Activated CD4-positive, CD25-positive, alpha-beta regulatory T cell treated with anti-CD3 and anti-CD28 coated beads, Interleukin-2, amount 50 U/mL, for 16 hours (primary cell): ENCODE data around the gene ZNF423.
"Not testable (repeated sequence)": the region's sequence is repeated elsewhere in the genome, so short reads cannot be mapped to it uniquely, and the experiment has no call there.

Source experiments
- DNase-seq: peaks from one replicate; pipeline ENCODE4 v3.0.0-alpha.2; 2020; ENCODE audit warnings: low read depth, low spot score

Gene ZNF423

DNA sequence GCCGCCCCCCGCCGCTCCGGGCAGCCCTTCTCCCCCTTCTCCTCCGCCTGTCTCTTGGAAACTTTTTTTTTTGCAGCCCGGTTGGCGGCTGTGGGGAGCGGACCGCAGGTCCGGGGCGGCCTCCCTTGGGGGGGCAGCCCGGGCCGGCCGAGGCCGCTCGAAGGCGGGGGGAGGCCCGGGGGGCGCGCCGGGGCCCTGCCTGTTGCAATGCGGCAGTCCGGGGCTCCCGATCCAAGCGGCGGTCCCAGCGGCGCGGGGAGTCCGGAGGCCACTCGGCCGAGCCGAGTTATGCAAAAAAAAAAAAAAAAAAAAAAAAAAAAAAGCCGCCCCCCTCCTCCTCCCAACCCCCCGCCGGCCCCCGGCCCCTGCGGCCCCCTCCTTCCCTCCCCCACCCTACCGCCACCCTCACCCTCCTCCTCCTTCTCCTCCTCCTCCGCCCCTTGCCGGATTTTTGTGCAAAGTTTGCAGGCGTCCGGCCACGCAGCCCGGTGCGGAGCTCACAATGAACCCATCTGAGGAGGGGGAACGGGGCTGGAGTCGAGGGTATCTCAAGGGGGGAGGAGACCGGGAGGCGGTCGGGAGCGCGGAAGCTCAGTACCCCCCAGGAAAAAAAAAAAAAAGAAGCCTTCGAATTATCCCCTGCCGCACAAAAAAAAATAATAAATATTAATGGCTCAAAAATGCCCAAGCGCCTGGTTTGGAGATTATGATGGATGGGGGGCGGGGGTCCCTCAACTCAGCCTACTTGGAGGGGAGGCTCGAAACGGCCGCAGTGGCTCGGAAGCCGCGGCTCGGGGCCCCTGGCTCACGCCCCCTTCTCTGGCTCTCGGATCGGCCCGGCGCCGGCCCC, at the start of gene ZNF423:
TSS of gene ZNF423 (minus strand) at position 291 of the 850 bp plus-strand sequence. CDS start 338 bp downstream, outside the sequence.
- DNase-seq = no peak

DNA sequence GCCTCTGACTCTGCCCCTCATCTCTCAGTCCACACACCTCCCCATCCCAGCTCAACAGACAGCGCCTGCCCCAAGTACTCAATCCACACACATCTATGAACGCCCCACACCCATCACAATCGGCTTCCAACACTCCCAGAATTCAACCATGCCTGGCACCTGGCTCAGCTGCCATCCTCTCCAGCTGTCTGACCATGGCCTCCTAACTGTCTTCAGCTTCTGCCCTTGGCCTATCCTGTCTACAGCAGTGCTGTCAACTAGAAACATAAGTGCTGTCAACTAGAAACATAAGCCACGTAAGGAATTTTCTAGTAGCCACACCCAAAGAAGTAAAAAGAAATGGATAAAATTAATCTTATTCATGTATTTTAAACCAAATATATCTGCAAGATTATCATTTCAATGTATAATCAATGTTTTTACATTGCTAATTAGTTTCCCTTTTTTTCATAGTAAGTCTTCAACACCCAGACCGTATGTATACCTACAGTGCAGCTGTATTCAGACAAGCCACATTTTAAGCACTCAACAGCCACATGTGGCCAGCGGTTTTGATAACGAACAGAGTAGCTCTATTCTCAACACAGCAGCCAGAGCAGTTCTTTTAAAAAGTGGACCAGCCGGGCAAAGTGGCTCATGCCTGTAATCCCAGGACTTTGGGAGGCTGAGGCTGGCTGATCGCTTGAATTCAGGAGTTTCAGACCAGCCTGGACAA, 48.6 kb upstream of the ZNF423 start:
- DNase-seq = no peak

DNA sequence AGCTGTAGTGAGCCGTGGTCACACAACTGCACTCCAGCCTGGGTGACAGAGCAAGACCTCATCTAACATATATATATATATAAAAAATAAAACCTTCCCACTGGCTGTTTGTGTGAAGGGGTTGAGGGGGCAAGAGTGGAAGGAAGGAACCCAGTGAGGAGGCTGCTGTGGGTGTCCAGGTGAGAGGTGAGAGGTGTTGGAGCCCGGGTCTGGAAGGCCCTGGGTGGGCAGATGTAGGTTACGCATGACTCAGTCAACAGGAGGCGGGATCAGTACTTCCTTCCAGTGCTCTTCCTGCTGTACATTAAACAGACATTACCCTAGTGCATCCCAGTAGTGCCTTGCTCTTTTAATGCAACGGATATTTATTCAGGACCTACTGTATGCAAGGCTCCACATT, 47.0 kb upstream of the ZNF423 start:
- no peak for DNase-seq

DNA sequence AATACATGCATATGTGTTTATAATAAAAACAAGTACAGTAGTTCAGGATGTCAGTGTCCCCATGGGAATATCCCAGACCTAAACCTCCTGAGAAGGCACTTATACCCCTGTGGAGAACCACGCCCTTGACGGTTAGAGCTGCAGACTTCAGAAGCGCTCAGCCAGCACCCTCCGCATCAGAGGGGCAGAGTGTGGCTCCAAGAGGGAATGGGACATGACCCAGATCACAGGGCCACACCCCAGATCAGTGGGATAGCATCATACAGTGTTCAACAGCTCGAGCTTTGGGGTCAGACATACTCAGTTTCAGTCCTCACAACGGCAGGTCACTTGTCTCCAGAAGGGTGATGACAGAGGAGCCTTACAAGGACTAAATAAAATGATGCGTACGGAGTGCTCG, 45.8 kb upstream of the ZNF423 start:
- no peak for DNase-seq

- DNase-seq = no peak
Observed at GRCh38 chr16:49900875-49901274, 45.0 kb upstream of the ZNF423 start.

- DNase-seq = no peak
Observed at GRCh38 chr16:49899991-49900695, 44.2 kb upstream of the ZNF423 start.

GRCh38 chr16:49896447-49896964, 40.6 kb upstream of the ZNF423 start:
- DNase-seq = no peak

DNA sequence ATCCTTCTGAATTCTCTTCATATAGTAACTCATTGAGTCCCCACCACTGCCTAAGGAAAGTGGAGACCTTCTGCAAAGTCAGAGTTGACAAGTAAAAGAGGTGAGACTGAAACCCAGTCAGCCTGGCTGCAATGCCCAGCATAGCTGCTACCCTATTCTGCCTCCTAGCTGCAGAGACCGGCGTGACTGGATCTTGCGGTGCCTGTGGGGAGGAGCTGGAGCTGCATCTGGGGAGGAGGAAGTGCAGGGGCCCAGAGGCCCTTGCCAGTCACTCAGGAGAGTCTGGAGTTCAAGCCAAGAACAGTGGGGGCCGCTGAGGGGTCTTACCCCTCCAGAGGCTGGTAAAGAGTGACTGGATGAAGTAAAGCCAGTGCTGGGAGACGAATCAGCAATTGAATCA, 35.0 kb upstream of the ZNF423 start:
- DNase-seq = no peak

DNA sequence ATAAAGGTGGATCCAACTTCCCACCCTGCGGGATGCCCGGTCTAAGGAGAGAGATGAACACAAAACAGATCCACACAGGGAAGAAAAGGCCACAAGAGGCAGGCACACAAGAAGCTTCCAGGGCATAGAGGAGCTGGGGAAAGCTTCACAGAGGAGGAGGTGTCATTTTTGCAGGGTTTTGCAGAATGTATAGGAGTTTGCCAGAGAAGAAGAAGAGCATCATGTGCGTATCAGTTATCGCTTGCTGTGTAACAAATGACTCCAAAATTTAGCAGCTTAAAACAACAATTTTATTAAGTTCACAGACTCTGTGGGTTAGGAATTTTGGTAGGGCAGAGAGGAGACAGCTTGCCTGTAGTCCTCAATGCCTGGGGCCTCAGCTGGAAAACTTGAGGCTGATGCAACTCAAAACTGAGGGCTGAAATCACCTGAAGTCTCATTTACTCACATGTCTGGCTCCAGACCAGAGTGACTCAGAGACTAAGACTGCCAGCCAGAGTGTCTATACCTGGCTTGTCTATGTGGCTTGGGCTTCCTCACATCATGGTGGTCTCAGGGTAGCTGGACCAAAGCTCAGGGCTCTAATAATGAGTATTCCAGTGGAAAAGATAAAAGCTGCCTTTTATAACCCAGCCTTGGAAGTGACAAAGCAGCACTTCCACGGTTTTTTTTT, 33.9 kb upstream of the ZNF423 start:
- DNase-seq = no peak

DNA sequence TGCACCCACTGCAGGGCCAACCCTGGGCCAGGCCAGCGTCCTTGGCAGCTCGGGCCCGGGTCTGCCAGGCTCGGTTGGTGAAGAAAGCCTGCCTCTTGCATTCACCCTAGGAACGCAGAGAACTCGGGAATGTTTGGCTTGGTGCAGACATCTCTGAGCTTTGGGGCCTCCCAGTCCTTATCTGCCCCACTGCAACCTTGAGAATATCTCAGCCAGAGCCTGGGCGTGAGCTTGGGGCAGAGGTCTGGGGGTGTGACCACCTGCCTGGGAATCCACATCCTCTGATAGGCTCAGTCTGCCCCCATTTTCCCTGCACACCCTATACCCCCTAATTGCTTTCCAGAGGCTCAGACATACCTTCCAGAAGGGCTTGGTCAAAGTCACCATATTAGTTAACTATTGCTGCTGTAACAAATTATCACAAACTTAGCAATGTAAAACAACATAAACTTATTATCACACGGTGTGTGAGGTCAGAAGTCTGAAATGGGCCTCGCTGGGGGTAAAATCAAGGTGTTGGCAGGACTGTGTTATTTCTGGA, 30.7 kb upstream of the ZNF423 start:
- no peak for DNase-seq

GRCh38 chr16:49884033-49885015, 28.4 kb upstream of the ZNF423 start:
- DNase-seq = no peak

- DNase-seq = no peak
Observed at GRCh38 chr16:49883076-49884014, 27.4 kb upstream of the ZNF423 start.

- DNase-seq = no peak
Observed at GRCh38 chr16:49881890-49882289, 26.0 kb upstream of the ZNF423 start.

- not testable (repeated sequence) for DNase-seq
Observed at GRCh38 chr16:49878540-49878939, 22.6 kb upstream of the ZNF423 start.

DNA sequence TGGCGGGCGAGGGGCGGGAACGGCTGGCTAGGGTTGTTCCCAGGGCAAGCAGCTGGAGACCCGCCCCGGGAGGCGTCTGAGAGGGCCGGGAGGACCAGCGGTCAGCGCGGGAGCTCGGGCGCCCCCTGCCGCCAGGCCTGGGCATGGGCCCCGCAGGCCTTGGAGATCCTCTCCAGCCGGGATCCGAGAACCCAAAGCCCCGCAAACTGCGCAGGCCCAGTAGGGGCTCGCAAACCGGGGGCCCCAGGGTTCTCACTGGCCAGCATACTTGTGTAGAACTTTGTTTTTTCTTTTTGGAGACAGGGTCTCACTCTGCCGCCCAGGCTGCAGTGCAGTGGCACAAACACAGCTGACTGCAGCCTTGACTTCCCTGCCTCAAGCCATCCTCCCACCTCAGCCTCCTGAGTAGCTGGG, 20.8 kb upstream of the ZNF423 start:
- DNase-seq = no peak

DNA sequence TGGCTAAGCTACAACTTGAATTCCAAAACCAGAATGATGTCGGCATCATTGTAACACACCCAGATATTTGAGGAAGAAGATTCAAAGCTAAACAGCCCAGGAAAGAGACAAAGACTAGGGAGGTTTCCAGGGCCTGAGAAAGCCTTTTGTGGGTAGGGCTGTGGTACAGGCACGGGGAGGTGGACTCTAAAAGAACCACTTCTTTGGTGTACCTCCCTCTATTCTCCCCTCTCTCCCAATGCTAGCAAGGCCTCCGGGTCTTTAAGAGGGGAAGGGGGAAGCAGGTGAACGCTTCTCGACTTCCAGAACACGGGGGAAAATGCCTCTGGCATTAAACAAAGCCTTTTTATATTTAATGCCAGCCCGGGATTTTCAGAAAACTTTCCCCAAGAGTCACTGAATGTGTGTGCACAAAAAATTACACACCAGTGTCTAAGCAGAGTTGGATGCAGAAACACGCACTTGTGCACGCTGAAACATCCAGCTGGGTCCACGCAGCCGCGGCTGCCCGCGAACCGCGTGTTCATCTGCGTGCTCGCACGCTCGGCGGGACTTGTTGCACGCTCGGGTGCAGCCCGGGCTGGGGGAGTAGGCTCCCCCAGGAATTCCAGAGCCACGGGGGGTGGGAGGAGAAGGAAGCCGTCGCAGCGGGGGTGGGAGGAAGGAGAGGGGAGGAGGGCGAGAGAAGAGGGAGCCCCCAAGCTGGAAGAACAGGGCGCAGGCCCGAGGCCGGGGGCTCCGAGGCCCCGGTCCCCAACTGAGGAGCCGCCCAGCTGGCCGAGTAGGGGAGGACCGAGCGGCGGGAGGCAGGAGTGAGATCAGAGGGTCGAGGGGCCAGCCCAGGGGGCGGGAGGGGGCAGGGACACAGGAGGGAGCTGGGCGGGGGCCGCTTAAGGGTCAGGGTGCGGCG, 20.1 kb upstream of the ZNF423 start:
- DNase-seq = no peak

GRCh38 chr16:49874613-49875237, 18.8 kb upstream of the ZNF423 start:
- DNase-seq = no peak
